ENCODE data around the gene EXOC6.

The EXOC6 gene

GRCh38 chr10:92914478-92915325 is 66.4 kb downstream of the EXOC6 start:
- Histone ChIP-seq H3K27me3 (replicated peaks; ENCODE audit: control insufficient read depth, insufficient read depth, low read length) (no peaks in the 10 kb centered on the region), H3K4me1 (ENCODE audit: control insufficient read depth, insufficient read depth, low read length) (no peaks in the 10 kb centered on the region), H3K9me3 (ENCODE audit: control insufficient read depth, low read length) (no peaks in the 10 kb centered on the region), H3K36me3 (ENCODE audit: control insufficient read depth, insufficient read depth, low read length, severe bottlenecking) (no peaks in the 10 kb centered on the region), H3K9ac (ENCODE audit: low read length) (no peak overlapping the region), H3K4me3 (ENCODE audit: low read length) (no peak overlapping the region)
- DNase-seq (ENCODE audit: low read depth), result peak; percentile 80

GRCh38 chr10:92915892-92916291 is 67.6 kb downstream of the EXOC6 start:
- Histone ChIP-seq H3K4me1 (ENCODE audit: control insufficient read depth, insufficient read depth, low read length) (no peaks in the 10 kb centered on the region), H3K4me3 (ENCODE audit: low read length) (no peak overlapping the region), H3K9me3 (ENCODE audit: control insufficient read depth, low read length) (peaks cover 8% of the 10 kb centered on the region), H3K36me3 (ENCODE audit: control insufficient read depth, insufficient read depth, low read length, severe bottlenecking) (no peaks in the 10 kb centered on the region), H3K9ac (ENCODE audit: low read length) (no peak overlapping the region), H3K27me3 (replicated peaks; ENCODE audit: control insufficient read depth, insufficient read depth, low read length) (no peaks in the 10 kb centered on the region)
- DNase-seq (ENCODE audit: low read depth), result no peak

GRCh38 chr10:92916433-92916832 is 68.1 kb downstream of the EXOC6 start:
- Histone ChIP-seq H3K9ac (ENCODE audit: low read length) (no peak overlapping the region), H3K4me1 (ENCODE audit: control insufficient read depth, insufficient read depth, low read length) (no peaks in the 10 kb centered on the region), H3K4me3 (ENCODE audit: low read length) (no peak overlapping the region), H3K27me3 (replicated peaks; ENCODE audit: control insufficient read depth, insufficient read depth, low read length) (no peaks in the 10 kb centered on the region), H3K9me3 (ENCODE audit: control insufficient read depth, low read length) (peaks cover 10% of the 10 kb centered on the region), H3K36me3 (ENCODE audit: control insufficient read depth, insufficient read depth, low read length, severe bottlenecking) (no peaks in the 10 kb centered on the region)
- no peak for DNase-seq (ENCODE audit: low read depth)

- Histone ChIP-seq H3K4me3 (ENCODE audit: low read length) (no peak overlapping the region), H3K9ac (ENCODE audit: low read length) (no peak overlapping the region), H3K4me1 (ENCODE audit: control insufficient read depth, insufficient read depth, low read length) (no peaks in the 10 kb centered on the region), H3K9me3 (ENCODE audit: control insufficient read depth, low read length) (peaks cover 10% of the 10 kb centered on the region), H3K36me3 (ENCODE audit: control insufficient read depth, insufficient read depth, low read length, severe bottlenecking) (no peaks in the 10 kb centered on the region), H3K27me3 (replicated peaks; ENCODE audit: control insufficient read depth, insufficient read depth, low read length) (no peaks in the 10 kb centered on the region)
- no peak for DNase-seq (ENCODE audit: low read depth)
Measured at GRCh38 chr10:92918603-92919002, 70.3 kb downstream of the EXOC6 start.

GRCh38 chr10:92920866-92921265 is 72.5 kb downstream of the EXOC6 start:
- Histone ChIP-seq H3K9me3 (ENCODE audit: control insufficient read depth, low read length) (peaks cover 10% of the 10 kb centered on the region), H3K4me3 (ENCODE audit: low read length) (no peak overlapping the region), H3K36me3 (ENCODE audit: control insufficient read depth, insufficient read depth, low read length, severe bottlenecking) (no peaks in the 10 kb centered on the region), H3K4me1 (ENCODE audit: control insufficient read depth, insufficient read depth, low read length) (no peaks in the 10 kb centered on the region), H3K27me3 (replicated peaks; ENCODE audit: control insufficient read depth, insufficient read depth, low read length) (no peaks in the 10 kb centered on the region), H3K9ac (ENCODE audit: low read length) (no peak overlapping the region)
- no peak for DNase-seq (ENCODE audit: low read depth)

- Histone ChIP-seq H3K27me3 (replicated peaks; ENCODE audit: control insufficient read depth, insufficient read depth, low read length) (no peaks in the 10 kb centered on the region), H3K4me3 (ENCODE audit: low read length) (no peak overlapping the region), H3K36me3 (ENCODE audit: control insufficient read depth, insufficient read depth, low read length, severe bottlenecking) (no peaks in the 10 kb centered on the region), H3K9ac (ENCODE audit: low read length) (no peak overlapping the region), H3K9me3 (ENCODE audit: control insufficient read depth, low read length) (peaks cover 10% of the 10 kb centered on the region), H3K4me1 (ENCODE audit: control insufficient read depth, insufficient read depth, low read length) (no peaks in the 10 kb centered on the region)
- DNase-seq (ENCODE audit: low read depth), result no peak
Measured at GRCh38 chr10:92923416-92923815, 75.1 kb downstream of the EXOC6 start.

GRCh38 chr10:92929896-92930295 is 81.6 kb downstream of the EXOC6 start:
- Histone ChIP-seq H3K36me3 (ENCODE audit: control insufficient read depth, insufficient read depth, low read length, severe bottlenecking) (no peaks in the 10 kb centered on the region), H3K4me3 (ENCODE audit: low read length) (no peak overlapping the region), H3K9ac (ENCODE audit: low read length) (no peak overlapping the region), H3K9me3 (ENCODE audit: control insufficient read depth, low read length) (peaks cover 4% of the 10 kb centered on the region), H3K27me3 (replicated peaks; ENCODE audit: control insufficient read depth, insufficient read depth, low read length) (no peaks in the 10 kb centered on the region), H3K4me1 (ENCODE audit: control insufficient read depth, insufficient read depth, low read length) (no peaks in the 10 kb centered on the region)
- DNase-seq (ENCODE audit: low read depth), result no peak

GRCh38 chr10:92931597-92931996 is 83.3 kb downstream of the EXOC6 start:
- Histone ChIP-seq H3K4me3 (ENCODE audit: low read length) (no peak overlapping the region), H3K4me1 (ENCODE audit: control insufficient read depth, insufficient read depth, low read length) (no peaks in the 10 kb centered on the region), H3K27me3 (replicated peaks; ENCODE audit: control insufficient read depth, insufficient read depth, low read length) (no peaks in the 10 kb centered on the region), H3K9me3 (ENCODE audit: control insufficient read depth, low read length) (peaks cover 4% of the 10 kb centered on the region), H3K36me3 (ENCODE audit: control insufficient read depth, insufficient read depth, low read length, severe bottlenecking) (no peaks in the 10 kb centered on the region), H3K9ac (ENCODE audit: low read length) (no peak overlapping the region)
- no peak for DNase-seq (ENCODE audit: low read depth)

- Histone ChIP-seq H3K4me1 (ENCODE audit: control insufficient read depth, insufficient read depth, low read length) (no peaks in the 10 kb centered on the region), H3K9me3 (ENCODE audit: control insufficient read depth, low read length) (no peaks in the 10 kb centered on the region), H3K36me3 (ENCODE audit: control insufficient read depth, insufficient read depth, low read length, severe bottlenecking) (no peaks in the 10 kb centered on the region), H3K27me3 (replicated peaks; ENCODE audit: control insufficient read depth, insufficient read depth, low read length) (no peaks in the 10 kb centered on the region), H3K4me3 (ENCODE audit: low read length) (no peak overlapping the region), H3K9ac (ENCODE audit: low read length) (no peak overlapping the region)
- DNase-seq (ENCODE audit: low read depth), result no peak
Measured at GRCh38 chr10:92937876-92938275, 89.6 kb downstream of the EXOC6 start.

GRCh38 chr10:92938841-92939240 is 90.5 kb downstream of the EXOC6 start:
- H3K9ac ChIP-seq (ENCODE audit: low read length), result no peak overlapping the region
- no peak for DNase-seq (ENCODE audit: low read depth)
- no peaks in the 10 kb centered on the region for H3K36me3 ChIP-seq (ENCODE audit: control insufficient read depth, insufficient read depth, low read length, severe bottlenecking)
- no peak overlapping the region for H3K4me3 ChIP-seq (ENCODE audit: low read length)
- H3K27me3 ChIP-seq (replicated peaks; ENCODE audit: control insufficient read depth, insufficient read depth, low read length), result no peaks in the 10 kb centered on the region
- no peaks in the 10 kb centered on the region for H3K9me3 ChIP-seq (ENCODE audit: control insufficient read depth, low read length)
- no peaks in the 10 kb centered on the region for H3K4me1 ChIP-seq (ENCODE audit: control insufficient read depth, insufficient read depth, low read length)

GRCh38 chr10:92942226-92942625 is 93.9 kb downstream of the EXOC6 start:
- no peak for DNase-seq (ENCODE audit: low read depth)
- H3K27me3 ChIP-seq (replicated peaks; ENCODE audit: control insufficient read depth, insufficient read depth, low read length), result no peaks in the 10 kb centered on the region
- no peak overlapping the region for H3K4me3 ChIP-seq (ENCODE audit: low read length)
- no peaks in the 10 kb centered on the region for H3K9me3 ChIP-seq (ENCODE audit: control insufficient read depth, low read length)
- H3K9ac ChIP-seq (ENCODE audit: low read length), result no peak overlapping the region
- H3K36me3 ChIP-seq (ENCODE audit: control insufficient read depth, insufficient read depth, low read length, severe bottlenecking), result no peaks in the 10 kb centered on the region
- no peaks in the 10 kb centered on the region for H3K4me1 ChIP-seq (ENCODE audit: control insufficient read depth, insufficient read depth, low read length)

- no peaks in the 10 kb centered on the region for H3K4me1 ChIP-seq (ENCODE audit: control insufficient read depth, insufficient read depth, low read length)
- no peak overlapping the region for H3K9ac ChIP-seq (ENCODE audit: low read length)
- H3K9me3 ChIP-seq (ENCODE audit: control insufficient read depth, low read length), result no peaks in the 10 kb centered on the region
- H3K4me3 ChIP-seq (ENCODE audit: low read length), result no peak overlapping the region
- DNase-seq (ENCODE audit: low read depth), result no peak
- no peaks in the 10 kb centered on the region for H3K36me3 ChIP-seq (ENCODE audit: control insufficient read depth, insufficient read depth, low read length, severe bottlenecking)
- H3K27me3 ChIP-seq (replicated peaks; ENCODE audit: control insufficient read depth, insufficient read depth, low read length), result no peaks in the 10 kb centered on the region
Measured at GRCh38 chr10:92946491-92946890, 98.2 kb downstream of the EXOC6 start.

Data from adipocyte (in vitro differentiated cells).